IMR-90 (cell line): Measurements from ENCODE around the gene DENND5A. TPM values are rescaled to one million over a fixed set of nuclear protein-coding genes. Genes with fewer than 3 reads are reported as not detected.

Source experiments
- ATAC-seq: fragments of 200-7000 bp; cut with Tn5 transposase; 2 replicates; pipeline ENCODE4 v1.9.1; 2020; ENCODE audit warnings: low read depth, mild to moderate bottlenecking, moderate library complexity
- BruUV-seq: library from RNA; stranded (reverse); fragments of 400-500 nt; replicated peaks from 2 replicates; lab custom pipeline; 2021; lab: Mats Ljungman, UMichigan
- CTCF ChIA-PET: fragments of 300-600 bp; formaldehyde crosslinking; extraction: SDS; loops from one replicate; lab custom pipeline; 2021; ENCODE audit warnings: antibody characterized with exemption; lab: Yijun Ruan, JAX
- POLR2A ChIA-PET: fragments of 300-600 bp; sonication (Branson Sonifier 250); formaldehyde crosslinking; loops from one replicate; lab custom pipeline; 2022; ENCODE audit warnings: antibody characterized with exemption; ENCODE audit not compliant: unreplicated experiment; lab: Charles Lee
- DNase-seq: peaks from one replicate; pipeline ENCODE4 v3.0.0; 2013
- H2AFZ ChIP-seq: replicated peaks from 2 replicates; pipeline ENCODE3; 2013; ENCODE audit warnings: low read length, mild to moderate bottlenecking; ENCODE audit not compliant: poor library complexity
- H2AK5ac ChIP-seq: 2 replicates; pipeline ENCODE4 v1.6.1; 2013; ENCODE audit warnings: low read depth, low read length, inconsistent platforms
- H2AK9ac ChIP-seq: replicated peaks from 2 replicates; pipeline ENCODE3; 2013; ENCODE audit warnings: mild to moderate bottlenecking, low read depth, low read length, moderate library complexity; ENCODE audit not compliant: poor library complexity
- H2BK120ac ChIP-seq: 2 replicates; pipeline ENCODE4 v1.6.1; 2013; ENCODE audit warnings: low read depth, low read length, inconsistent platforms
- H2BK15ac ChIP-seq: 3 replicates; pipeline ENCODE4 v1.6.1; 2013; ENCODE audit warnings: low read depth, low read length, inconsistent platforms
- H2BK20ac ChIP-seq: 2 replicates; pipeline ENCODE4 v1.6.1; 2013; ENCODE audit warnings: low read depth, mild to moderate bottlenecking, inconsistent platforms, low read length, moderate library complexity
- H2BK5ac ChIP-seq: 2 replicates; pipeline ENCODE4 v1.6.1; 2013; ENCODE audit warnings: mild to moderate bottlenecking, low read depth, low read length, inconsistent platforms; ENCODE audit not compliant: poor library complexity, severe bottlenecking
- H3K14ac ChIP-seq: replicated peaks from 2 replicates; pipeline ENCODE4 v1.6.1; 2013; ENCODE audit warnings: low read depth, low read length, inconsistent platforms
- H3K18ac ChIP-seq: 2 replicates; pipeline ENCODE4 v1.6.1; 2013; ENCODE audit warnings: low read depth, low read length, control low read depth
- H3K23ac ChIP-seq: 2 replicates; pipeline ENCODE4 v1.6.1; 2013; ENCODE audit warnings: low read depth, low read length, inconsistent platforms
- H3K27ac ChIP-seq: 2 replicates; pipeline ENCODE4 v1.5.1; 2013; ENCODE audit warnings: mild to moderate bottlenecking, control low read depth, low read length; ENCODE audit not compliant: insufficient read depth
- H3K27me3 ChIP-seq: 2 replicates; pipeline ENCODE4 v1.6.1; 2013; ENCODE audit warnings: low read length; ENCODE audit not compliant: control insufficient read depth, insufficient read depth
- H3K36me3 ChIP-seq: 2 replicates; pipeline ENCODE4 v1.6.1; 2013; ENCODE audit warnings: low read length, mixed read lengths; ENCODE audit not compliant: control insufficient read depth, insufficient read depth
- H3K4ac ChIP-seq: 2 replicates; pipeline ENCODE4 v1.6.1; 2013; ENCODE audit warnings: low read depth, low read length, inconsistent platforms
- H3K4me1 ChIP-seq: 2 replicates; pipeline ENCODE4 v1.6.1; 2013; ENCODE audit warnings: low read length, mixed read lengths; ENCODE audit not compliant: control insufficient read depth, insufficient read depth
- H3K4me2 ChIP-seq: 2 replicates; pipeline ENCODE4 v1.6.1; 2013; ENCODE audit warnings: low read depth, mild to moderate bottlenecking, control low read depth, low read length, moderate library complexity
- H3K4me3 ChIP-seq: 2 replicates; pipeline ENCODE4 v1.5.1; 2013; ENCODE audit warnings: low read depth, mild to moderate bottlenecking, control low read depth, low read length, moderate library complexity; ENCODE audit not compliant: insufficient read depth
- H3K56ac ChIP-seq: 2 replicates; pipeline ENCODE4 v1.6.1; 2013; ENCODE audit warnings: low read length, inconsistent platforms; ENCODE audit not compliant: insufficient read depth; ENCODE audit errors: extremely low read depth
- H3K79me1 ChIP-seq, 2 experiments: 2 replicates each; pipeline ENCODE4 v1.6.1; 2013; ENCODE audit warnings: low read length in 2 of 2, inconsistent platforms in 1 of 2, low read depth in 1 of 2
- H3K9ac ChIP-seq: 2 replicates; pipeline ENCODE4 v1.6.1; 2013; ENCODE audit warnings: low read depth, low read length, control low read depth
- H3K9me1 ChIP-seq: 2 replicates; pipeline ENCODE4 v1.6.1; 2013; ENCODE audit warnings: low read length, inconsistent platforms; ENCODE audit not compliant: insufficient read depth
- H3K9me3 ChIP-seq: 2 replicates; pipeline ENCODE4 v1.6.1; 2013; ENCODE audit warnings: low read length; ENCODE audit not compliant: control insufficient read depth, insufficient read depth
- H4K20me1 ChIP-seq: 2 replicates; pipeline ENCODE4 v1.6.1; 2013; ENCODE audit warnings: low read length, inconsistent platforms; ENCODE audit not compliant: insufficient read depth
- H4K5ac ChIP-seq: 2 replicates; pipeline ENCODE4 v1.6.1; 2013; ENCODE audit warnings: mild to moderate bottlenecking, low read depth, low read length, control low read depth
- H4K8ac ChIP-seq, 2 experiments: 2 replicates each; pipeline ENCODE4 v1.6.1; 2013; ENCODE audit warnings: low read depth in 2 of 2, low read length in 2 of 2, control low read depth in 1 of 2, inconsistent platforms in 1 of 2
- H4K91ac ChIP-seq: 2 replicates; pipeline ENCODE4 v1.6.1; 2013; ENCODE audit warnings: low read depth, low read length, inconsistent platforms; ENCODE audit not compliant: insufficient read depth
- BHLHE40 ChIP-seq: fragments of 150-350 bp; IDR thresholded peaks from 2 replicates; pipeline ENCODE4 v1.6.1; 2016; ENCODE audit warnings: mild to moderate bottlenecking, low read depth, low read length
- CHD1 ChIP-seq: IDR thresholded peaks from 2 replicates; pipeline ENCODE4 v1.6.1; 2012; ENCODE audit warnings: low read depth, low read length, improper control_type of control experiment
- FOS ChIP-seq: fragments of 150-350 bp; IDR thresholded peaks from 2 replicates; pipeline ENCODE4 v1.6.1; 2016; ENCODE audit warnings: low read depth, low read length
- MAFK ChIP-seq: IDR thresholded peaks from 2 replicates; pipeline ENCODE4 v1.6.1; 2012; ENCODE audit warnings: low read depth, low read length, improper control_type of control experiment
- POLR2A ChIP-seq: IDR thresholded peaks from 2 replicates; pipeline ENCODE4 v1.6.1; 2012; ENCODE audit warnings: mild to moderate bottlenecking, low read depth, low read length
- RCOR1 ChIP-seq: IDR thresholded peaks from 2 replicates; pipeline ENCODE4 v1.6.1; 2012; ENCODE audit warnings: mild to moderate bottlenecking, low read length, improper control_type of control experiment; ENCODE audit not compliant: insufficient replicate concordance
- WGBS, 2 experiments: methylation state at CpG; one replicate each; pipeline versions ENCODE4 v1.1.5 to v1.1.7; 2013; ENCODE audit warnings: missing lambda C conversion rate in 2 of 2; ENCODE audit not compliant: insufficient read length in 1 of 2; ENCODE audit errors: extremely low coverage in 2 of 2; 5-methylcytosine and 5-hydroxymethylcytosine counted together
- dilution Hi-C: fragments of 300-500 bp; cut with HindIII; formaldehyde crosslinking; loops from one replicate; pipeline ENCODE4 v1.14.3; 2018; ENCODE audit warnings: low sequenced_read_pairs; ENCODE audit not compliant: unreplicated experiment
- in situ Hi-C: fragments of 300-500 bp; cut with MboI; formaldehyde crosslinking; loops from 3 replicates; pipeline ENCODE4 v1.14.3; 2019; ENCODE audit warnings: low sequenced_read_pairs, inconsistent platforms, mixed read lengths
- intact Hi-C: fragments of 100-400 bp; cut with micrococcal nuclease; formaldehyde crosslinking; loops from 2 replicates; pipeline ENCODE4 v1.10.0; 2022
- polyA plus RNA-seq, 3 experiments: library from polyadenylated mRNA; depleted of rRNA; stranded (reverse); fragments of >200 nt; gene quantifications; 2 replicates each; pipeline ENCODE4 v1.2.3, GENCODE V29; 2012; ENCODE audit warnings: low replicate concordance in 1 of 3
- total RNA-seq: library from RNA; depleted of rRNA; stranded (reverse); fragments of >200 nt; gene quantifications from 2 replicates; pipeline ENCODE4 v1.2.3, GENCODE V29; 2012
- TF ChIP-seq, protein P1 (sequence below): conservative IDR thresholded peaks from 2 replicates; pipeline ENCODE4 v1.5.1; 2012; ENCODE audit warnings: mild to moderate bottlenecking, low read depth, low read length, improper control_type of control experiment
- TF ChIP-seq, protein P2 (sequence below): fragments of 150-350 bp; IDR thresholded peaks from 2 replicates; pipeline ENCODE4 v1.6.1; 2017; ENCODE audit warnings: mild to moderate bottlenecking, antibody characterized with exemption, low read length, low read depth

Gene DENND5A
- total and polyA plus RNA-seq, 2 of the 4 experiments (the other 2 are of a cell fraction): 179 to 192 TPM

DNA sequence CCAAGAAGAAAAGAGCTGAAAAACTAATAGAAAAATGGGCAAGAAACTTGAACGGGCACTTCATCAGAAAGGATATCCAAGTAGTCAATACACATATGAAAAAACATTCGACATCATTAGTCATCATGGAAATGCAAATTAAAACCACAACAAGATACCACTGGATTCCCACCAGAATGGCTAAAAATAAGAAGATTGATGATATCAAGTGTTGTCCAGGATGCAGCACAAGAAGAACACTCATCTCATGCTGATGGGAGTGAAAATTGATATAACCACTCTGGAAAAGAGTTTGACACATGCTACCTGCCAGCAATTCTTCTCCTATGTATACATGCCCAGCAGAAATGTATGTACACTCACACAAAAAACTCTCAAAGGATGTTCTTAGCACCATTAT, 146.9 kb downstream of the DENND5A start:
- Histone ChIP-seq H3K4me1 (no peaks in the 10 kb centered on the region), H3K36me3 (peaks cover 2% of the 10 kb centered on the region), H3K79me1 (no peaks in the 10 kb centered on the region), H2BK5ac (no peak overlapping the region), H3K4ac (no peak overlapping the region), H2BK20ac (no peak overlapping the region), H4K20me1 (no peaks in the 10 kb centered on the region), H2BK15ac (no peak overlapping the region), H2AFZ (no peak overlapping the region), H3K23ac (no peak overlapping the region), H3K4me3 (no peak overlapping the region), H3K9me3 (peaks cover 2% of the 10 kb centered on the region; the same call in 1 of the 2 replicates), H3K27me3 (no peaks in the 10 kb centered on the region), H3K56ac (no peak overlapping the region), H3K14ac (no peak overlapping the region), H2AK5ac (no peak overlapping the region), H3K27ac (no peak overlapping the region), H3K9ac (no peak overlapping the region), H4K5ac (no peak overlapping the region), H3K9me1 (peaks cover 4% of the 10 kb centered on the region; the same call in 1 of the 2 replicates), H3K18ac (no peak overlapping the region), H2BK120ac (no peak overlapping the region), H2AK9ac (no peak overlapping the region), H3K4me2 (no peak overlapping the region), H4K8ac (no peak overlapping the region), H4K91ac (no peak overlapping the region)
- TF ChIP-seq BHLHE40: no peak
- TF ChIP-seq, protein P1, sequence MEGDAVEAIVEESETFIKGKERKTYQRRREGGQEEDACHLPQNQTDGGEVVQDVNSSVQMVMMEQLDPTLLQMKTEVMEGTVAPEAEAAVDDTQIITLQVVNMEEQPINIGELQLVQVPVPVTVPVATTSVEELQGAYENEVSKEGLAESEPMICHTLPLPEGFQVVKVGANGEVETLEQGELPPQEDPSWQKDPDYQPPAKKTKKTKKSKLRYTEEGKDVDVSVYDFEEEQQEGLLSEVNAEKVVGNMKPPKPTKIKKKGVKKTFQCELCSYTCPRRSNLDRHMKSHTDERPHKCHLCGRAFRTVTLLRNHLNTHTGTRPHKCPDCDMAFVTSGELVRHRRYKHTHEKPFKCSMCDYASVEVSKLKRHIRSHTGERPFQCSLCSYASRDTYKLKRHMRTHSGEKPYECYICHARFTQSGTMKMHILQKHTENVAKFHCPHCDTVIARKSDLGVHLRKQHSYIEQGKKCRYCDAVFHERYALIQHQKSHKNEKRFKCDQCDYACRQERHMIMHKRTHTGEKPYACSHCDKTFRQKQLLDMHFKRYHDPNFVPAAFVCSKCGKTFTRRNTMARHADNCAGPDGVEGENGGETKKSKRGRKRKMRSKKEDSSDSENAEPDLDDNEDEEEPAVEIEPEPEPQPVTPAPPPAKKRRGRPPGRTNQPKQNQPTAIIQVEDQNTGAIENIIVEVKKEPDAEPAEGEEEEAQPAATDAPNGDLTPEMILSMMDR: no peak
- no peak for TF ChIP-seq MAFK
- TF ChIP-seq, protein P2, sequence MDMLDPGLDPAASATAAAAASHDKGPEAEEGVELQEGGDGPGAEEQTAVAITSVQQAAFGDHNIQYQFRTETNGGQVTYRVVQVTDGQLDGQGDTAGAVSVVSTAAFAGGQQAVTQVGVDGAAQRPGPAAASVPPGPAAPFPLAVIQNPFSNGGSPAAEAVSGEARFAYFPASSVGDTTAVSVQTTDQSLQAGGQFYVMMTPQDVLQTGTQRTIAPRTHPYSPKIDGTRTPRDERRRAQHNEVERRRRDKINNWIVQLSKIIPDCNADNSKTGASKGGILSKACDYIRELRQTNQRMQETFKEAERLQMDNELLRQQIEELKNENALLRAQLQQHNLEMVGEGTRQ: no peak
- TF ChIP-seq CHD1: no peak
- TF ChIP-seq RCOR1: no peak
- no peak for TF ChIP-seq FOS
- no peak for TF ChIP-seq POLR2A
- in situ Hi-C loops (loop anchor here (25.0 kb wide), 1 partner anchor 881 kb away; no protein-coding TSS in a partner anchor), dilution Hi-C loops (no loop called here), intact Hi-C loops (no loop called here)
- ATAC-seq (no peak), DNase-seq (no peak)
- BruUV-seq: no TSS peak
- ChIA-PET POLR2A (no interaction called here), CTCF (interaction anchor here (0.6 kb wide), 1 partner anchor 262 kb away, joined by 4 read pairs; no protein-coding TSS in a partner anchor)
- WGBS, 2 experiments: no CpG with 5 or more reads among the region's 2 CpGs
